Activated T-helper 1 cell treated with anti-CD3 and anti-CD28 coated beads, Interleukin-12 subunit alpha, Interleukin-12 subunit beta, Interleukin-2, Interleukin-4 antibody, amounts not matched to agents 30 ng/mL and 10 ng/mL and 1 ng/mL, durations not matched to agents 14 hours and 24 hours and 36 hours (primary cell): Measurements from ENCODE around the gene PKHD1. TPM values are rescaled to one million over a fixed set of nuclear protein-coding genes. Genes with fewer than 3 reads are reported as not detected.
"Not testable (repeated sequence)": the region's sequence is repeated elsewhere in the genome, so short reads cannot be mapped to it uniquely, and the experiment has no call there.

ENCODE experiments used
- DNase-seq: peaks from one replicate; pipeline ENCODE4 v3.0.0; 2021; ENCODE audit warnings: low spot score
- H3K27ac Mint-ChIP-seq: one replicate; pipeline ENCODE4 v1.8.0; 2021; ENCODE audit warnings: mild to moderate bottlenecking, mixed read lengths
- H3K27me3 Mint-ChIP-seq: one replicate; pipeline ENCODE4 v1.8.0; 2022; ENCODE audit warnings: mild to moderate bottlenecking, moderate library complexity, mixed read lengths; ENCODE audit not compliant: insufficient read depth
- H3K36me3 Mint-ChIP-seq: one replicate; pipeline ENCODE4 v1.8.0; 2021; ENCODE audit warnings: low read depth, mixed read lengths
- H3K4me1 Mint-ChIP-seq: one replicate; pipeline ENCODE4 v1.8.0; 2021; ENCODE audit warnings: low read depth, mixed read lengths
- H3K4me3 Mint-ChIP-seq: one replicate; pipeline ENCODE4 v1.8.0; 2021; ENCODE audit warnings: mild to moderate bottlenecking, moderate library complexity, mixed read lengths
- H3K9me3 Mint-ChIP-seq: one replicate; pipeline ENCODE4 v1.8.0; 2021; ENCODE audit warnings: mixed read lengths
- intact Hi-C: fragments of 100-400 bp; cut with micrococcal nuclease; formaldehyde crosslinking; loops from one replicate; pipeline ENCODE4 v1.15.1; 2024
- total RNA-seq: library from RNA; stranded (reverse); gene quantifications from 2 replicates; pipeline ENCODE4 v1.2.3, GENCODE V29; 2022

The PKHD1 gene
- total RNA-seq, 1 donor from 2014 or later = not detected

DNA sequence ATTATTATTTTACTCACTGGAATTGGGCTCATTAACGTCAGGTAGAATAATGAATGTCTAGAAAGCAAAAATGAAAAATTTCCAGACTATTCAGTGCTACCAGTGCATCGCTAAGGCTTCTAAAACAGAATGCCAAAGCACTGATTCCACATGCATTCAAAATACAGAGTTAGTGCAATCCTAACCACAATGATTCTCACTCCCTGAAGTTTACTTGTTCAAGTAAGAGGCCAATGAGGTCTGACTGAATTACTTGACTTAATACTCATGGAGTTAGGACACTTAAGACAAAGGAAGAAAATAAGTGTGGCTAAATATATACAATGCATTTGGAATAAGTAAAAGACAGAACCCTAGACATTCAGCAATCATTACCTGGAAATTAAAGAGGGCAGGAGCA, 220.5 kb downstream of the PKHD1 start:
- H3K36me3 Mint-ChIP-seq = no peaks in the 10 kb centered on the region

DNA sequence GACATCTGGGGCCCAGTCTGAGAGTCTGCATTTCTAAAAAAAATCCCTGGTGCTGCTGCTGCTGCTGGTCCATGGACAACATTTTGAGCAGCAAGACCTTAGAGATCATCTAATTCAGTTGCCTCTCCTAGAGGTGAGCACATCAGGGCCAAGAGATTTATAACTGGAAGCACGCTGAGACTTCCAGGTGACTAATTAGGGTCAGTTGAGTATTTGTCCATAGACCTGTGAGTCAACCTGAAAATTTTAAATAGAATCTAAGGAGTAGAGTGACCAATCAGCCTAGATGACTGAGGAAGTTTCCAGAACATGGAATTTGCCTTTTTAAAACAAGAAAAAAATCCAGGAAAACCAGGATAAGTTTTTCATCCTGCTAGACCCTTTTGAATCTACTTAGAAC, 221.4 kb downstream of the PKHD1 start:
- no peak for DNase-seq
- Mint-ChIP-seq H3K27ac (no peak overlapping the region), H3K27me3 (peaks cover 3% of the 10 kb centered on the region), H3K4me3 (no peak overlapping the region), H3K9me3 (no peaks in the 10 kb centered on the region), H3K4me1 (no peaks in the 10 kb centered on the region), H3K36me3 (no peaks in the 10 kb centered on the region)
- intact Hi-C loops = no loop called here

More for the DNA sequence above, 220.5 kb downstream of the PKHD1 start:
- intact Hi-C loops = no loop called here
- peaks cover 3% of the 10 kb centered on the region for H3K27me3 Mint-ChIP-seq
- H3K4me3 Mint-ChIP-seq = no peak overlapping the region
- no peaks in the 10 kb centered on the region for H3K4me1 Mint-ChIP-seq
- H3K9me3 Mint-ChIP-seq = no peaks in the 10 kb centered on the region
- no peak overlapping the region for H3K27ac Mint-ChIP-seq
- DNase-seq = no peak

- intact Hi-C loops = no loop called here
- Mint-ChIP-seq H3K36me3 (no peaks in the 10 kb centered on the region), H3K27me3 (no peaks in the 10 kb centered on the region), H3K27ac (no peak overlapping the region), H3K4me1 (no peaks in the 10 kb centered on the region), H3K9me3 (no peaks in the 10 kb centered on the region), H3K4me3 (no peak overlapping the region)
- DNase-seq = no peak
These were observed 222.2 kb downstream of the PKHD1 start for GRCh38 chr6:51865176-51865575.

DNA sequence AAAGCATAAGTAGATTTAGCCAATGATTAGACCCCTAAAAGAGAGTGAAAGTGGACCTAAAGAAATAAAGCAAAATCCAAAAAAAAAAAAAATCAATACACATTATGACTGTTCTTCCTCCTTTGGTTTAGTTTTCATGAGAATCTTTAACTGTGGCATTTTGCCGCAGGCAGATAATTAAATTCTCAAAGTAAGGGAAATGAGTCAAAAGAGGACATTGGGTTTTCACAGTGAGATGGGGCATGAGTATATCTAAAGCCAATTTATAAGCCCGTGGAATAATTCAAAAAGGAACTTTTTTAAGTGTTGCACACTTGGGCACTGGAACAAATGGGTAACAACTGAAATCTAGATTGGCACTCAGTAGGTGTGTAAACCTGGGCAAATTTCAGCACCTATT, 230.3 kb downstream of the PKHD1 start:
- no peaks in the 10 kb centered on the region for H3K9me3 Mint-ChIP-seq
- no peaks in the 10 kb centered on the region for H3K27me3 Mint-ChIP-seq
- no peaks in the 10 kb centered on the region for H3K4me1 Mint-ChIP-seq
- DNase-seq = no peak
- H3K27ac Mint-ChIP-seq = no peak overlapping the region
- no peaks in the 10 kb centered on the region for H3K36me3 Mint-ChIP-seq
- H3K4me3 Mint-ChIP-seq = no peak overlapping the region
- intact Hi-C loops = no loop called here

DNA sequence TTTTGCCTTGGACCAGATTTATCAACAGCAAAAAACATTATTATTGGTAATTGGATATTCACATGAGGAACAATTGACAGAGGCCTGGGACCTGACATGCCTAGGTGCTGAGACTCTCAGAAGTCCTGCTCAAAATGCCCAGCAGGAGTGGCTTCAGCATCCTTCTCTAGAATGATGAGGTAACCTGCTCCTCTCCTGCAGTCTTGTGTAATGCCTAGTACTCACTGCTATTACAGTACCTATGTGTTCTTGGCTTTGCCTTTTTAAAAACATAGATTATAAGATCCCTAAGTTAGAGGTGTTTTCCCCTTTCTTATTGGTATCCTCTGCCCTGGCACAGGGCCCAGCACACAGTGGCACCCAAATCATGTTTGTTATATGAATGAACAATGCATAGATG, 230.9 kb downstream of the PKHD1 start:
- Mint-ChIP-seq H3K27me3 (no peaks in the 10 kb centered on the region), H3K4me1 (no peaks in the 10 kb centered on the region), H3K4me3 (no peak overlapping the region), H3K27ac (no peak overlapping the region), H3K36me3 (no peaks in the 10 kb centered on the region), H3K9me3 (no peaks in the 10 kb centered on the region)
- no peak for DNase-seq
- intact Hi-C loops = no loop called here

GRCh38 chr6:51855310-51856082, 231.9 kb downstream of the PKHD1 start:
- Mint-ChIP-seq H3K4me1 (no peaks in the 10 kb centered on the region), H3K27ac (no peak overlapping the region)
- peak; percentile 3 for DNase-seq

GRCh38 chr6:51854876-51855275, 232.5 kb downstream of the PKHD1 start:
- Mint-ChIP-seq H3K9me3 (no peaks in the 10 kb centered on the region), H3K4me3 (no peak overlapping the region), H3K36me3 (no peaks in the 10 kb centered on the region), H3K27ac (no peak overlapping the region), H3K27me3 (no peaks in the 10 kb centered on the region), H3K4me1 (no peaks in the 10 kb centered on the region)
- intact Hi-C loops = loop anchor here (1.0 kb wide), 3 partner anchors 104 to 194 kb away; no protein-coding TSS in a partner anchor
- no peak for DNase-seq

More at GRCh38 chr6:51855310-51856082, 231.9 kb downstream of the PKHD1 start:
- intact Hi-C loops = loop anchor here (1.0 kb wide), 3 partner anchors 104 to 194 kb away; no protein-coding TSS in a partner anchor
- Mint-ChIP-seq H3K27me3 (no peaks in the 10 kb centered on the region), H3K9me3 (no peaks in the 10 kb centered on the region), H3K4me3 (no peak overlapping the region), H3K36me3 (no peaks in the 10 kb centered on the region)

DNA sequence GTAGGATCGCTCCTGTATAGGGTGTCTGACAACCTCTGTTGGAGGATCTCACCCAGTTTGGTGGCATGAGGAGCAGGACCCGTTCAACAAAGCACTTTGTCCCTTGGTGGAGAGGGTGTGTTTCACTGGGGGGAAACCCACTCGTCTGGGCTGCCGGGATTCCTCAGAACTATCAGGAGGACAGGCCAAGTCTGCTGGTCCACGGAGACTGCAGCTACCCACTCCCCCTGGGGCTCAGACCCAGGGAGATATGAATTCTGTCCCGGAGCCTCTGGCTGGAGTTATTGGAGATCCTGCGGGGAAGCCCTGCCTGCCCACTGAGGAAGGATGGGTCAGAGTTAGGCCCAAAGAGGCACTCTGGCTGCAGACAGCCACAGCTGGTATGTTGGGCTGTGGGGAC, 233.1 kb downstream of the PKHD1 start:
- intact Hi-C loops = no loop called here
- no peak overlapping the region for H3K27ac Mint-ChIP-seq
- H3K27me3 Mint-ChIP-seq = no peaks in the 10 kb centered on the region
- DNase-seq = no peak
- no peaks in the 10 kb centered on the region for H3K36me3 Mint-ChIP-seq
- no peaks in the 10 kb centered on the region for H3K4me1 Mint-ChIP-seq
- H3K4me3 Mint-ChIP-seq = no peak overlapping the region
- no peaks in the 10 kb centered on the region for H3K9me3 Mint-ChIP-seq

GRCh38 chr6:51853109-51853508, 234.3 kb downstream of the PKHD1 start:
- H3K27ac Mint-ChIP-seq, intact Hi-C loops, DNase-seq, H3K4me3 Mint-ChIP-seq, H3K36me3 Mint-ChIP-seq, H3K27me3 Mint-ChIP-seq, H3K9me3 Mint-ChIP-seq, H3K4me1 Mint-ChIP-seq: not testable (repeated sequence)

- H3K4me3 Mint-ChIP-seq = no peak overlapping the region
- H3K27me3 Mint-ChIP-seq = no peaks in the 10 kb centered on the region
- no peaks in the 10 kb centered on the region for H3K9me3 Mint-ChIP-seq
- intact Hi-C loops = no loop called here
- H3K27ac Mint-ChIP-seq = no peak overlapping the region
- DNase-seq = no peak
- H3K4me1 Mint-ChIP-seq = no peaks in the 10 kb centered on the region
- H3K36me3 Mint-ChIP-seq = no peaks in the 10 kb centered on the region
These were observed 240.9 kb downstream of the PKHD1 start for GRCh38 chr6:51846531-51846930.

DNA sequence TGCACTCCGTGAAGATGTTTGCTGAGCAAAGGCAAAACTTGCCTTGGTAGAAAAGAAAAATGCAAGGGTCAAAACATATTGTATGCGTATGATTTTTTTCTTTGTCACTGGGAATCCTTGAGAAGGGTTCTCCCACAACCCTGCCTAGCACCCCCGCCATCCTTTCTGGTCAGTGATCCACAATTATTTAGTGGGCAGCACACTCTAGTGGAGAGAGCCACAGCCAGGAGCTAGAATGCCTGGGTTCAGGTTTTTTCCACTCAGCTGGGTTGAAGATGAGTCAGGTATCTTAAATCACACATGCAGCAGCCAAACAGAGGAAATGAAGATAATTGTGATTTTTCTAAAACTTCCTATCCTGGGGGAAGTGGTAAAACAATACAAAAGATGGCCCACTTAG, 243.1 kb downstream of the PKHD1 start:
- no peaks in the 10 kb centered on the region for H3K27me3 Mint-ChIP-seq
- DNase-seq = no peak
- H3K36me3 Mint-ChIP-seq = no peaks in the 10 kb centered on the region
- no peak overlapping the region for H3K4me3 Mint-ChIP-seq
- H3K27ac Mint-ChIP-seq = no peak overlapping the region
- H3K4me1 Mint-ChIP-seq = no peaks in the 10 kb centered on the region
- no peaks in the 10 kb centered on the region for H3K9me3 Mint-ChIP-seq
- intact Hi-C loops = no loop called here

GRCh38 chr6:51843456-51844056, 243.9 kb downstream of the PKHD1 start:
- Mint-ChIP-seq H3K9me3 (no peaks in the 10 kb centered on the region), H3K4me1 (no peaks in the 10 kb centered on the region), H3K4me3 (no peak overlapping the region), H3K27ac (no peak overlapping the region), H3K27me3 (no peaks in the 10 kb centered on the region), H3K36me3 (no peaks in the 10 kb centered on the region)
- no peak for DNase-seq
- intact Hi-C loops = no loop called here

- DNase-seq = no peak
- H3K4me3 Mint-ChIP-seq = no peak overlapping the region
- H3K27ac Mint-ChIP-seq = no peak overlapping the region
- no peaks in the 10 kb centered on the region for H3K36me3 Mint-ChIP-seq
- no peaks in the 10 kb centered on the region for H3K4me1 Mint-ChIP-seq
- intact Hi-C loops = no loop called here
- no peaks in the 10 kb centered on the region for H3K27me3 Mint-ChIP-seq
- no peaks in the 10 kb centered on the region for H3K9me3 Mint-ChIP-seq
These were observed 244.5 kb downstream of the PKHD1 start for GRCh38 chr6:51842804-51843378.
